HepG2 (cell line): ENCODE data around the gene SLC22A14. TPM values are rescaled to one million over a fixed set of nuclear protein-coding genes. Genes with fewer than 3 reads are reported as not detected.

ENCODE experiments used
- AGO2 ChIP-seq: fragments of 200-400 bp; formaldehyde crosslinking; optimal IDR thresholded peaks from 2 replicates; pipeline ENCODE3; 2017; ENCODE audit warnings: mild to moderate bottlenecking, low read depth, low read length, moderate library complexity
- AHR ChIP-seq: IDR thresholded peaks from 2 replicates; pipeline ENCODE4 v1.6.1; 2018; ENCODE audit warnings: missing genetic modification reagents, missing compliant biosample characterization
- ETV5 ChIP-seq: IDR thresholded peaks from 2 replicates; pipeline ENCODE4 v1.6.1; 2018; ENCODE audit warnings: missing biosample characterization, missing genetic modification reagents, inconsistent platforms, borderline replicate concordance
- FOXA3 ChIP-seq: IDR thresholded peaks from 2 replicates; pipeline ENCODE4 v1.6.1; 2016; ENCODE audit warnings: missing genetic modification reagents, missing compliant biosample characterization
- GTF3A ChIP-seq: sonication (generic); formaldehyde crosslinking; conservative IDR thresholded peaks from 2 replicates; pipeline ENCODE4 v1.4.0; 2020; ENCODE audit warnings: mild to moderate bottlenecking, missing genetic modification reagents
- HNRNPK ChIP-seq: fragments of 200-400 bp; formaldehyde crosslinking; IDR thresholded peaks from 2 replicates; pipeline ENCODE4 v1.6.1; 2018; ENCODE audit warnings: low read length, low read depth, moderate library complexity, mild to moderate bottlenecking; ENCODE audit not compliant: poor library complexity, severe bottlenecking
- HNRNPUL1 ChIP-seq: fragments of 200-400 bp; formaldehyde crosslinking; IDR thresholded peaks from 2 replicates; pipeline ENCODE4 v1.6.1; 2017; ENCODE audit warnings: low read depth, mild to moderate bottlenecking, low read length, moderate library complexity
- HOXA5 ChIP-seq: sonication (generic); formaldehyde crosslinking; IDR thresholded peaks from 2 replicates; pipeline ENCODE4 v1.4.0; 2020; ENCODE audit warnings: missing genetic modification reagents
- KDM3A ChIP-seq: IDR thresholded peaks from 2 replicates; pipeline ENCODE4 v1.6.1; 2018; ENCODE audit warnings: low read depth, missing compliant biosample characterization
- RAD21 ChIP-seq: fragments of 450-650 bp; formaldehyde crosslinking; IDR thresholded peaks from 2 replicates; pipeline ENCODE4 v1.5.0; 2020; ENCODE audit warnings: mild to moderate bottlenecking
- RXRB ChIP-seq: IDR thresholded peaks from 2 replicates; pipeline ENCODE4 v1.6.1; 2016; ENCODE audit warnings: borderline replicate concordance, missing genetic modification reagents, missing compliant biosample characterization
- SATB2 ChIP-seq: sonication (generic); formaldehyde crosslinking; IDR thresholded peaks from 2 replicates; pipeline ENCODE4 v1.5.0; 2020; ENCODE audit warnings: missing genetic modification reagents
- SMYD3 ChIP-seq: sonication (generic); formaldehyde crosslinking; IDR thresholded peaks from 2 replicates; pipeline ENCODE4 v1.8.1; 2023; ENCODE audit warnings: mild to moderate bottlenecking, missing genetic modification reagents
- TAF1 ChIP-seq: sonication (generic); formaldehyde crosslinking; IDR thresholded peaks from 2 replicates; pipeline ENCODE4 v1.4.0; 2020; ENCODE audit warnings: missing genetic modification reagents
- ZBTB1 ChIP-seq: sonication (generic); formaldehyde crosslinking; IDR thresholded peaks from 2 replicates; pipeline ENCODE4 v1.4.0; 2020; ENCODE audit warnings: missing genetic modification reagents, borderline replicate concordance
- ZNF10 ChIP-seq: sonication (generic); formaldehyde crosslinking; IDR thresholded peaks from 2 replicates; pipeline ENCODE4 v1.4.0; 2020; ENCODE audit warnings: mild to moderate bottlenecking, low read depth, missing genetic modification reagents, borderline replicate concordance
- ZNF225 ChIP-seq: sonication (generic); formaldehyde crosslinking; IDR thresholded peaks from 2 replicates; pipeline ENCODE4 v1.4.0; 2020; ENCODE audit warnings: mild to moderate bottlenecking, missing genetic modification reagents
- ZNF383 ChIP-seq: sonication (generic); formaldehyde crosslinking; IDR thresholded peaks from 2 replicates; pipeline ENCODE4 v1.4.0; 2020; ENCODE audit warnings: missing genetic modification reagents, mild to moderate bottlenecking, borderline replicate concordance
- ZNF547 ChIP-seq: sonication (generic); formaldehyde crosslinking; IDR thresholded peaks from 2 replicates; pipeline ENCODE4 v1.5.1; 2020; ENCODE audit warnings: mild to moderate bottlenecking, missing genetic modification reagents
- ZNF747 ChIP-seq: sonication (generic); formaldehyde crosslinking; IDR thresholded peaks from 2 replicates; pipeline ENCODE4 v1.8.1; 2023; ENCODE audit warnings: missing genetic modification reagents, mild to moderate bottlenecking, borderline replicate concordance
- polyA plus RNA-seq, 8 experiments: library from polyadenylated mRNA; depleted of rRNA in 3 of 8; stranded (reverse) in 7 of 8; unstranded in 1 of 8; fragments of >200 nt; fragmentation: Illumina TruSeq in 4 of 8; extraction: Trizol in 4 of 8; gene quantifications; 2 replicates each; pipeline versions ENCODE4 v1.2.1 to v1.2.3, GENCODE V29; 2011 to 2016; ENCODE audit warnings: low read depth in 4 of 8, missing spikeins in 1 of 8, mixed read lengths in 1 of 8; ENCODE audit not compliant: insufficient read depth in 1 of 8
- total RNA-seq, 5 experiments: library from RNA; depleted of rRNA; stranded (reverse); fragments of >200 nt; fragmentation: Illumina TruSeq; extraction: Trizol; gene quantifications; 2 replicates each; pipeline ENCODE4 v1.2.3, GENCODE V29; 2016; ENCODE audit warnings: low read depth in 1 of 5
- TF ChIP-seq, protein P1 (sequence below): sonication (generic); formaldehyde crosslinking; IDR thresholded peaks from 2 replicates; pipeline ENCODE4 v1.8.0; 2022; ENCODE audit warnings: missing genetic modification reagents, mild to moderate bottlenecking, borderline replicate concordance
- TF ChIP-seq, protein P2 (sequence below): sonication (generic); formaldehyde crosslinking; IDR thresholded peaks from 2 replicates; pipeline ENCODE4 v1.5.1; 2020; ENCODE audit warnings: mild to moderate bottlenecking, missing genetic modification reagents, moderate library complexity
- TF ChIP-seq, protein P3 (sequence below): sonication (generic); formaldehyde crosslinking; IDR thresholded peaks from 2 replicates; pipeline ENCODE4 v1.5.1; 2020; ENCODE audit warnings: mild to moderate bottlenecking, missing genetic modification reagents, moderate library complexity

Gene SLC22A14
- total and polyA plus RNA-seq, 2 of the 13 experiments (the other 11 are each of a cell fraction or from before 2014, with no cell fraction given) = 0.03 TPM; not detected in 1

DNA sequence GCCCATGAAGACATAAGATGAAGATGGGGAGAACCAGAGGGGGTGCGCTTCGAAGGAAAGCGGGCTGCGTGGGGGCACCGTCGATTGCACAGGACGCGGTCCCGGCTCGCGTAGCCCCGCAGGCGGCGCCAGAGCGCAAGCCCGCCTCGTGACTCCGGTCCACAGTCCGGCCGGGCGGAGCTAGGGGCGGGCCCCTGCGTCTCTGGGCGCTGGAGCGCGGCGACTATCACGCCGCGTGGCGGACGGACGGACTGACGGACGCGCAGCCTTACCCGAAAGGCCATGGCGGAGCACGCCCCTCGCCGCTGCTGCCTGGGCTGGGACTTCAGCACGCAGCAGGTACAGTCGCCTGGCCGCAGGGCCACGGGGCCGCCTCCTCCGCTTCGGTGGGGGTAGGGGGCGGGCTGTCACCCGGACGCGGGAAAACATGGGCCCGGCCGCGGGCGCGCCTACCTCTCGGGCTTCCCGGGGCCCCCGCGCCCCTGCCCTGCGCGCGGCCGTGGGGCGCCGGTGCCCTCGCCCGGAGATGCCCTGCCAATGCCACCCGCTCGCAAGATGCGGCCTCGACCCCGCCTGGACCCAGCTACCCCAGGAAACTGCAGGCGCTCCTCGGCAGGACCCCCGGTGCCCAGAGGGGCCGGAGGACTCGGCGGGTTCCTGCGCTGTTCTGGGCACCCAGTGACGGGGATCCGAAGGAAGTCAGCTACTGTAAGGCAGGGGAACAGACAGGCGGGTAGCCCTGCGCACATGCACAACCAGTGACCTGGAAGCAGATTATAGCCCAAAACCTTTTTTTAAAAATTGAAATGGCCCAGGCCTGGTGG, 64.7 kb downstream of the SLC22A14 start, which contains the start of gene XYLB (continued):
- TF ChIP-seq, protein P1, sequence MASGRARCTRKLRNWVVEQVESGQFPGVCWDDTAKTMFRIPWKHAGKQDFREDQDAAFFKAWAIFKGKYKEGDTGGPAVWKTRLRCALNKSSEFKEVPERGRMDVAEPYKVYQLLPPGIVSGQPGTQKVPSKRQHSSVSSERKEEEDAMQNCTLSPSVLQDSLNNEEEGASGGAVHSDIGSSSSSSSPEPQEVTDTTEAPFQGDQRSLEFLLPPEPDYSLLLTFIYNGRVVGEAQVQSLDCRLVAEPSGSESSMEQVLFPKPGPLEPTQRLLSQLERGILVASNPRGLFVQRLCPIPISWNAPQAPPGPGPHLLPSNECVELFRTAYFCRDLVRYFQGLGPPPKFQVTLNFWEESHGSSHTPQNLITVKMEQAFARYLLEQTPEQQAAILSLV (CRISPR knock-in tag) = peak; percentile 94
- TF ChIP-seq SMYD3 = no peak
- TF ChIP-seq HNRNPUL1 = no peak
- peak; percentile 66; the same call in 1 of the 2 replicates for TF ChIP-seq ETV5 (CRISPR knock-in tag)
- peak; percentile 78 for TF ChIP-seq AGO2
- TF ChIP-seq ZNF547 (CRISPR knock-in tag) = peak; percentile 93
- TF ChIP-seq ZNF225 = no peak; the same call in 1 of the 2 replicates
- no peak; the same call in 1 of the 2 replicates for TF ChIP-seq SATB2 (CRISPR knock-in tag)
- peak; percentile 94 for TF ChIP-seq HOXA5
- peak; percentile 97 for TF ChIP-seq KDM3A (CRISPR knock-in tag)
- TF ChIP-seq RXRB (CRISPR knock-in tag) = peak; percentile 75
- TF ChIP-seq GTF3A (CRISPR knock-in tag) = peak; percentile 84; the same call in 1 of the 2 replicates
- peak; percentile 96 for TF ChIP-seq AHR (CRISPR knock-in tag)
- TF ChIP-seq TAF1 = peak; percentile 88
- TF ChIP-seq FOXA3 (CRISPR knock-in tag) = peak; percentile 67
- TF ChIP-seq, protein P2, sequence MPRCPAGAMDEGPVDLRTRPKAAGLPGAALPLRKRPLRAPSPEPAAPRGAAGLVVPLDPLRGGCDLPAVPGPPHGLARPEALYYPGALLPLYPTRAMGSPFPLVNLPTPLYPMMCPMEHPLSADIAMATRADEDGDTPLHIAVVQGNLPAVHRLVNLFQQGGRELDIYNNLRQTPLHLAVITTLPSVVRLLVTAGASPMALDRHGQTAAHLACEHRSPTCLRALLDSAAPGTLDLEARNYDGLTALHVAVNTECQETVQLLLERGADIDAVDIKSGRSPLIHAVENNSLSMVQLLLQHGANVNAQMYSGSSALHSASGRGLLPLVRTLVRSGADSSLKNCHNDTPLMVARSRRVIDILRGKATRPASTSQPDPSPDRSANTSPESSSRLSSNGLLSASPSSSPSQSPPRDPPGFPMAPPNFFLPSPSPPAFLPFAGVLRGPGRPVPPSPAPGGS (CRISPR knock-in tag) = peak; percentile 99
- no peak for TF ChIP-seq ZBTB1 (CRISPR knock-in tag)
- peak; percentile 84 for TF ChIP-seq RAD21 (CRISPR knock-in tag)
- TF ChIP-seq ZNF747 (CRISPR knock-in tag) = peak; percentile 96; the same call in 1 of the 2 replicates
- TF ChIP-seq HNRNPK = peak; percentile 60
- TF ChIP-seq, protein P3, sequence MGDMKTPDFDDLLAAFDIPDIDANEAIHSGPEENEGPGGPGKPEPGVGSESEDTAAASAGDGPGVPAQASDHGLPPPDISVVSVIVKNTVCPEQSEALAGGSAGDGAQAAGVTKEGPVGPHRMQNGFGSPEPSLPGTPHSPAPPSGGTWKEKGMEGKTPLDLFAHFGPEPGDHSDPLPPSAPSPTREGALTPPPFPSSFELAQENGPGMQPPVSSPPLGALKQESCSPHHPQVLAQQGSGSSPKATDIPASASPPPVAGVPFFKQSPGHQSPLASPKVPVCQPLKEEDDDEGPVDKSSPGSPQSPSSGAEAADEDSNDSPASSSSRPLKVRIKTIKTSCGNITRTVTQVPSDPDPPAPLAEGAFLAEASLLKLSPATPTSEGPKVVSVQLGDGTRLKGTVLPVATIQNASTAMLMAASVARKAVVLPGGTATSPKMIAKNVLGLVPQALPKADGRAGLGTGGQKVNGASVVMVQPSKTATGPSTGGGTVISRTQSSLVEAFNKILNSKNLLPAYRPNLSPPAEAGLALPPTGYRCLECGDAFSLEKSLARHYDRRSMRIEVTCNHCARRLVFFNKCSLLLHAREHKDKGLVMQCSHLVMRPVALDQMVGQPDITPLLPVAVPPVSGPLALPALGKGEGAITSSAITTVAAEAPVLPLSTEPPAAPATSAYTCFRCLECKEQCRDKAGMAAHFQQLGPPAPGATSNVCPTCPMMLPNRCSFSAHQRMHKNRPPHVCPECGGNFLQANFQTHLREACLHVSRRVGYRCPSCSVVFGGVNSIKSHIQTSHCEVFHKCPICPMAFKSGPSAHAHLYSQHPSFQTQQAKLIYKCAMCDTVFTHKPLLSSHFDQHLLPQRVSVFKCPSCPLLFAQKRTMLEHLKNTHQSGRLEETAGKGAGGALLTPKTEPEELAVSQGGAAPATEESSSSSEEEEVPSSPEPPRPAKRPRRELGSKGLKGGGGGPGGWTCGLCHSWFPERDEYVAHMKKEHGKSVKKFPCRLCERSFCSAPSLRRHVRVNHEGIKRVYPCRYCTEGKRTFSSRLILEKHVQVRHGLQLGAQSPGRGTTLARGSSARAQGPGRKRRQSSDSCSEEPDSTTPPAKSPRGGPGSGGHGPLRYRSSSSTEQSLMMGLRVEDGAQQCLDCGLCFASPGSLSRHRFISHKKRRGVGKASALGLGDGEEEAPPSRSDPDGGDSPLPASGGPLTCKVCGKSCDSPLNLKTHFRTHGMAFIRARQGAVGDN (CRISPR knock-in tag) = peak; percentile 99
- TF ChIP-seq ZNF10 (CRISPR knock-in tag) = no peak
- 0 out of 2 replicates have a peak, but pooled peaks have one; percentile 15 for TF ChIP-seq ZNF383 (CRISPR knock-in tag)
